Hematopoietic multipotent progenitor cell treated with erythropoietin and hydrocortisone succinate and interleukin-3 and kit ligand, for 6 days (in vitro differentiated cells): Measurements from ENCODE around the gene TOMM20.
"Not testable (repeated sequence)": the region's sequence is repeated elsewhere in the genome, so short reads cannot be mapped to it uniquely, and the experiment has no call there.

Experiments used
- DNase-seq: peaks from one replicate; pipeline ENCODE4 v3.0.0-alpha.2; 2015

TOMM20 gene

GRCh38 chr1:235100194-235100772 lies 28.4 kb downstream of the TOMM20 start:
- DNase-seq = no peak

- no peak for DNase-seq
Measured at GRCh38 chr1:235098991-235099390, 29.6 kb downstream of the TOMM20 start.

GRCh38 chr1:235098547-235098946 lies 30.1 kb downstream of the TOMM20 start:
- no peak for DNase-seq

GRCh38 chr1:235097501-235097900 lies 31.1 kb downstream of the TOMM20 start:
- DNase-seq = not testable (repeated sequence)

- DNase-seq = no peak
Measured at GRCh38 chr1:235095938-235096562, 32.6 kb downstream of the TOMM20 start.

- DNase-seq = peak; percentile 88
Measured at GRCh38 chr1:235093696-235094592, 34.7 kb downstream of the TOMM20 start.

GRCh38 chr1:235093013-235093695 lies 35.5 kb downstream of the TOMM20 start:
- DNase-seq = peak; percentile 38

- DNase-seq = not testable (repeated sequence)
Measured at GRCh38 chr1:235092415-235092814, 36.2 kb downstream of the TOMM20 start.

- not testable (repeated sequence) for DNase-seq
Measured at GRCh38 chr1:235092045-235092406, 36.6 kb downstream of the TOMM20 start.

GRCh38 chr1:235091319-235092044 lies 37.2 kb downstream of the TOMM20 start:
- DNase-seq = not testable (repeated sequence)

GRCh38 chr1:235090406-235091069 lies 38.1 kb downstream of the TOMM20 start:
- peak; percentile 54 for DNase-seq

GRCh38 chr1:235088907-235089306 lies 39.7 kb downstream of the TOMM20 start:
- no peak for DNase-seq

GRCh38 chr1:235088430-235088829 lies 40.2 kb downstream of the TOMM20 start:
- DNase-seq = peak; percentile 43

GRCh38 chr1:235087906-235088305 lies 40.7 kb downstream of the TOMM20 start:
- no peak for DNase-seq

GRCh38 chr1:235085411-235086117 lies 43.1 kb downstream of the TOMM20 start:
- not testable (repeated sequence) for DNase-seq

GRCh38 chr1:235080788-235081187 lies 47.8 kb downstream of the TOMM20 start:
- DNase-seq = not testable (repeated sequence)

- not testable (repeated sequence) for DNase-seq
Measured at GRCh38 chr1:235080297-235080657, 48.4 kb downstream of the TOMM20 start.

GRCh38 chr1:235079443-235080296 lies 49.0 kb downstream of the TOMM20 start:
- no peak for DNase-seq

GRCh38 chr1:235078480-235079381 lies 49.9 kb downstream of the TOMM20 start:
- no peak for DNase-seq
